H9 (cell line): Measurements from ENCODE around the gene ARHGAP15. TPM values are rescaled to one million over a fixed set of nuclear protein-coding genes. Genes with fewer than 3 reads are reported as not detected.

Experiments
- DNase-seq: peaks from one replicate; pipeline ENCODE4 v3.0.0-alpha.2; 2017
- H2AFZ ChIP-seq: one replicate; pipeline ENCODE4 v1.6.1; 2013; ENCODE audit warnings: mild to moderate bottlenecking, low read length, control low read depth, moderate library complexity
- H2AK5ac ChIP-seq: 2 replicates; pipeline ENCODE4 v1.6.1; 2013; ENCODE audit warnings: low read length, control low read depth, mixed read lengths; ENCODE audit not compliant: insufficient read length
- H2BK120ac ChIP-seq: one replicate; pipeline ENCODE4 v1.6.1; 2013; ENCODE audit warnings: low read depth, mild to moderate bottlenecking, low read length, control low read depth, inconsistent platforms; ENCODE audit not compliant: poor library complexity, severe bottlenecking
- H2BK12ac ChIP-seq: 2 replicates; pipeline ENCODE4 v1.6.1; 2013; ENCODE audit warnings: low read length, control low read depth, mixed read lengths, low read depth; ENCODE audit not compliant: insufficient read length
- H2BK15ac ChIP-seq: 2 replicates; pipeline ENCODE4 v1.6.1; 2013; ENCODE audit warnings: low read depth, low read length, control low read depth
- H2BK20ac ChIP-seq: one replicate; pipeline ENCODE4 v1.6.1; 2013; ENCODE audit warnings: low read depth, mild to moderate bottlenecking, low read length, control low read depth, inconsistent platforms; ENCODE audit not compliant: poor library complexity, severe bottlenecking
- H2BK5ac ChIP-seq: 2 replicates; pipeline ENCODE4 v1.6.1; 2013; ENCODE audit warnings: low read length, control low read depth, mixed read lengths; ENCODE audit not compliant: insufficient read length
- H3K14ac ChIP-seq: 2 replicates; pipeline ENCODE4 v1.6.1; 2013; ENCODE audit warnings: low read length, control low read depth; ENCODE audit not compliant: insufficient read depth
- H3K18ac ChIP-seq: 2 replicates; pipeline ENCODE4 v1.6.1; 2013; ENCODE audit warnings: low read depth, mild to moderate bottlenecking, mixed read lengths, low read length, control low read depth; ENCODE audit not compliant: insufficient read length
- H3K23ac ChIP-seq: 2 replicates; pipeline ENCODE4 v1.6.1; 2013; ENCODE audit warnings: low read length, control low read depth, mixed read lengths, low read depth; ENCODE audit not compliant: insufficient read length
- H3K23me2 ChIP-seq: 2 replicates; pipeline ENCODE4 v1.6.1; 2013; ENCODE audit warnings: low read depth, mild to moderate bottlenecking, mixed read lengths, low read length, control low read depth; ENCODE audit not compliant: insufficient read length, poor library complexity, severe bottlenecking
- H3K27ac ChIP-seq: 2 replicates; pipeline ENCODE4 v1.5.1; 2013; ENCODE audit warnings: low read length, control low read depth, mixed read lengths, low read depth; ENCODE audit not compliant: insufficient read length
- H3K27me3 ChIP-seq: 2 replicates; pipeline ENCODE4 v1.6.1; 2013; ENCODE audit warnings: low read length, control low read depth, inconsistent platforms; ENCODE audit not compliant: insufficient read depth
- H3K4ac ChIP-seq: 2 replicates; pipeline ENCODE4 v1.6.1; 2013; ENCODE audit warnings: low read depth, mild to moderate bottlenecking, control low read depth, inconsistent platforms, low read length, moderate library complexity
- H3K4me1 ChIP-seq: 2 replicates; pipeline ENCODE4 v1.6.1; 2013; ENCODE audit warnings: low read length, control low read depth, inconsistent platforms; ENCODE audit not compliant: insufficient read depth
- H3K4me2 ChIP-seq: 2 replicates; pipeline ENCODE4 v1.6.1; 2013; ENCODE audit warnings: low read length, control low read depth, mixed read lengths; ENCODE audit not compliant: insufficient read length, insufficient read depth
- H3K56ac ChIP-seq: 2 replicates; pipeline ENCODE4 v1.6.1; 2013; ENCODE audit warnings: low read depth, mild to moderate bottlenecking, mixed read lengths, low read length, control low read depth; ENCODE audit not compliant: insufficient read length
- H3K79me1 ChIP-seq: 2 replicates; pipeline ENCODE4 v1.6.1; 2013; ENCODE audit warnings: low read depth, mild to moderate bottlenecking, moderate library complexity, low read length, control low read depth, inconsistent platforms; ENCODE audit not compliant: insufficient read depth, poor library complexity, severe bottlenecking
- H3K79me2 ChIP-seq: 2 replicates; pipeline ENCODE4 v1.6.1; 2013; ENCODE audit warnings: low read length, control low read depth, inconsistent platforms; ENCODE audit not compliant: insufficient read depth
- H3K9ac ChIP-seq: 2 replicates; pipeline ENCODE4 v1.6.1; 2013; ENCODE audit warnings: low read length, control low read depth, mixed read lengths; ENCODE audit not compliant: insufficient read length; ENCODE audit errors: extremely low read depth
- H3K9me3 ChIP-seq: one replicate; pipeline ENCODE4 v1.6.1; 2013; ENCODE audit warnings: low read depth, low read length, inconsistent platforms; ENCODE audit not compliant: control insufficient read depth
- H3T11ph ChIP-seq: one replicate; pipeline ENCODE4 v1.6.1; 2013; ENCODE audit warnings: mild to moderate bottlenecking, low read length, control low read depth, inconsistent platforms
- H4K20me1 ChIP-seq: one replicate; pipeline ENCODE4 v1.6.1; 2013; ENCODE audit not compliant: control insufficient read depth, insufficient read length, insufficient read depth
- H4K5ac ChIP-seq: 2 replicates; pipeline ENCODE4 v1.6.1; 2013; ENCODE audit warnings: low read depth, mild to moderate bottlenecking, mixed read lengths, low read length, control low read depth; ENCODE audit not compliant: insufficient read length
- H4K8ac ChIP-seq: replicated peaks from 2 replicates; pipeline ENCODE4 v1.6.1; 2013; ENCODE audit warnings: low read length, control low read depth, mixed read lengths, low read depth; ENCODE audit not compliant: insufficient read length
- H4K91ac ChIP-seq: 2 replicates; pipeline ENCODE4 v1.6.1; 2013; ENCODE audit warnings: low read depth, mild to moderate bottlenecking, moderate library complexity, mixed read lengths, low read length, control low read depth; ENCODE audit not compliant: insufficient read length
- H3K27ac Mint-ChIP-seq, 3 experiments: 2 replicates in 2 of 3; 3 replicates in 1 of 3; pipeline ENCODE4 v1.8.0; 2020 to 2021; ENCODE audit warnings: mixed read lengths in 3 of 3, mild to moderate bottlenecking in 1 of 3, moderate library complexity in 1 of 3
- H3K27me3 Mint-ChIP-seq: 2 replicates; pipeline ENCODE4 v1.8.0; 2021; ENCODE audit warnings: low read depth, mild to moderate bottlenecking, moderate library complexity, mixed read lengths
- H3K36me3 Mint-ChIP-seq, 3 experiments: 2 replicates in 2 of 3; 3 replicates in 1 of 3; pipeline ENCODE4 v1.8.0; 2020 to 2021; ENCODE audit warnings: low read depth in 3 of 3, mixed read lengths in 3 of 3; ENCODE audit not compliant: insufficient read depth in 1 of 3
- H3K4me1 Mint-ChIP-seq, 2 experiments: 2 replicates each; pipeline ENCODE4 v1.8.0; 2020; ENCODE audit warnings: mixed read lengths in 2 of 2
- H3K4me3 Mint-ChIP-seq, 2 experiments: 2 replicates in 1 of 2; 3 replicates in 1 of 2; pipeline ENCODE4 v1.8.0; 2020 to 2021; ENCODE audit warnings: mild to moderate bottlenecking in 2 of 2, mixed read lengths in 2 of 2, moderate library complexity in 1 of 2
- H3K9me3 Mint-ChIP-seq, 2 experiments: 2 replicates in 1 of 2; 3 replicates in 1 of 2; pipeline ENCODE4 v1.8.0; 2020; ENCODE audit warnings: mild to moderate bottlenecking in 2 of 2, mixed read lengths in 2 of 2, moderate library complexity in 1 of 2
- CTCF ChIP-seq: fragments of 200-600 bp; sonication (generic); conservative IDR thresholded peaks from 3 replicates; pipeline ENCODE4 v1.8.0; 2021; ENCODE audit warnings: antibody characterized with exemption, mild to moderate bottlenecking
- total RNA-seq: library from RNA; stranded (reverse); gene quantifications from 2 replicates; pipeline ENCODE4 v1.2.1, GENCODE V29; 2021

ARHGAP15 gene
- total RNA-seq, 1 experiment from 2014 or later = not detected

GRCh38 chr2:143708682-143709081, 579.5 kb downstream of the ARHGAP15 start:
- Histone ChIP-seq H3K14ac (no peak overlapping the region), H4K5ac (no peak overlapping the region), H3K9ac (no peak overlapping the region), H3K4me1 (no peaks in the 10 kb centered on the region), H2BK120ac (no peak overlapping the region), H3K23me2 (no peaks in the 10 kb centered on the region), H3K27ac (no peak overlapping the region), H4K20me1 (no peaks in the 10 kb centered on the region), H3K4ac (no peak overlapping the region), H4K91ac (no peak overlapping the region), H2BK15ac (no peak overlapping the region), H2BK5ac (no peak overlapping the region), H3K27me3 (no peaks in the 10 kb centered on the region), H3K56ac (no peak overlapping the region), H2BK12ac (no peak overlapping the region), H3K79me1 (no peaks in the 10 kb centered on the region), H3T11ph (no peak overlapping the region), H4K8ac (no peak overlapping the region), H2BK20ac (no peak overlapping the region), H3K4me2 (no peak overlapping the region), H2AFZ (no peak overlapping the region), H2AK5ac (no peak overlapping the region), H3K23ac (no peak overlapping the region), H3K18ac (no peak overlapping the region), H3K79me2 (no peaks in the 10 kb centered on the region), H3K9me3 (no peaks in the 10 kb centered on the region)
- peaks cover 8 to 10% of the 10 kb centered on the region in 2 experiments; a peak in 4 of 5 replicates for H3K9me3 Mint-ChIP-seq
- H3K36me3 Mint-ChIP-seq = peaks cover 0 to 20% (median 4%) of the 10 kb centered on the region in 3 experiments; a peak in 4 of 7 replicates
- H3K4me3 Mint-ChIP-seq = no peak overlapping the region
- peaks cover 7% of the 10 kb centered on the region in 2 experiments for H3K4me1 Mint-ChIP-seq
- no peaks in the 10 kb centered on the region for H3K27me3 Mint-ChIP-seq
- DNase-seq = no peak
- TF ChIP-seq CTCF = no peak
- no peak overlapping the region for H3K27ac Mint-ChIP-seq
